Ovary (tissue), 3 donors: ENCODE results near the gene PSKH1.

Experiments
- EP300 ChIP-seq: sonication (generic); formaldehyde crosslinking; IDR thresholded peaks from one replicate; pipeline ENCODE4 v1.6.1; 2017; ENCODE audit warnings: antibody characterized with exemption
- POLR2A ChIP-seq: fragments of 450-650 bp; IDR thresholded peaks from one replicate; pipeline ENCODE4 v1.6.1; 2017; ENCODE audit warnings: antibody characterized with exemption, mild to moderate bottlenecking, moderate library complexity
- TF ChIP-seq, protein P1 (sequence below), 3 donors: fragments of 450-650 bp in 2 of 3; fragments of 200-600 bp in 1 of 3; IDR thresholded peaks; one replicate each; pipeline versions ENCODE4 v1.5.1 to v1.8.0; 2016 to 2022; ENCODE audit warnings: antibody characterized with exemption in 3 of 3, mild to moderate bottlenecking in 1 of 3
- donor health status: DM: no; HTN: no; CAD: no.

GRCh38 chr16:67922221-67922620 is 29.2 kb downstream of the PSKH1 start:
- TF ChIP-seq POLR2A (no peak), EP300 (no peak)
- TF ChIP-seq, protein P1, sequence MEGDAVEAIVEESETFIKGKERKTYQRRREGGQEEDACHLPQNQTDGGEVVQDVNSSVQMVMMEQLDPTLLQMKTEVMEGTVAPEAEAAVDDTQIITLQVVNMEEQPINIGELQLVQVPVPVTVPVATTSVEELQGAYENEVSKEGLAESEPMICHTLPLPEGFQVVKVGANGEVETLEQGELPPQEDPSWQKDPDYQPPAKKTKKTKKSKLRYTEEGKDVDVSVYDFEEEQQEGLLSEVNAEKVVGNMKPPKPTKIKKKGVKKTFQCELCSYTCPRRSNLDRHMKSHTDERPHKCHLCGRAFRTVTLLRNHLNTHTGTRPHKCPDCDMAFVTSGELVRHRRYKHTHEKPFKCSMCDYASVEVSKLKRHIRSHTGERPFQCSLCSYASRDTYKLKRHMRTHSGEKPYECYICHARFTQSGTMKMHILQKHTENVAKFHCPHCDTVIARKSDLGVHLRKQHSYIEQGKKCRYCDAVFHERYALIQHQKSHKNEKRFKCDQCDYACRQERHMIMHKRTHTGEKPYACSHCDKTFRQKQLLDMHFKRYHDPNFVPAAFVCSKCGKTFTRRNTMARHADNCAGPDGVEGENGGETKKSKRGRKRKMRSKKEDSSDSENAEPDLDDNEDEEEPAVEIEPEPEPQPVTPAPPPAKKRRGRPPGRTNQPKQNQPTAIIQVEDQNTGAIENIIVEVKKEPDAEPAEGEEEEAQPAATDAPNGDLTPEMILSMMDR (IDR thresholded peaks at IDR 0.05) = no peak
